OCI-LY7 (cell line): Measurements from ENCODE around the gene TTF1. TPM values are rescaled to one million over a fixed set of nuclear protein-coding genes. Genes with fewer than 3 reads are reported as not detected.

Experiments
- BruUV-seq: library from RNA; stranded (reverse); fragments of 400-500 nt; replicated peaks from 2 replicates; lab custom pipeline; 2021; lab: Mats Ljungman, UMichigan
- CTCF ChIA-PET: fragments of 300-600 bp; sonication (Branson Sonifier 250); formaldehyde crosslinking; loops from one replicate; lab custom pipeline; 2022; ENCODE audit warnings: antibody characterized with exemption; ENCODE audit not compliant: unreplicated experiment; lab: Charles Lee
- POLR2A ChIA-PET: fragments of 300-600 bp; sonication (Branson Sonifier 250); formaldehyde crosslinking; loops from one replicate; lab custom pipeline; 2022; ENCODE audit warnings: antibody characterized with exemption; lab: Charles Lee
- DNase-seq: peaks from one replicate; pipeline ENCODE4 v3.0.0-alpha.2; 2015; ENCODE audit warnings: low spot score
- H2AFZ ChIP-seq: fragments of 200-600 bp; sonication (generic), shearing (Covaris generic); 2 replicates; pipeline ENCODE4 v1.6.1; 2014; ENCODE audit warnings: mild to moderate bottlenecking, antibody characterized with exemption, low read length, moderate library complexity
- H3K27ac ChIP-seq: fragments of 200-600 bp; sonication (generic); 2 replicates; pipeline ENCODE4 v1.5.1; 2014; ENCODE audit warnings: mixed run types, low read depth, mild to moderate bottlenecking, moderate library complexity, low read length, inconsistent platforms; ENCODE audit not compliant: poor library complexity, severe bottlenecking
- H3K36me3 ChIP-seq: fragments of 200-600 bp; sonication (generic); 2 replicates; pipeline ENCODE4 v1.6.1; 2014; ENCODE audit warnings: mild to moderate bottlenecking, antibody characterized with exemption, low read length, moderate library complexity, mixed read lengths; ENCODE audit not compliant: insufficient read depth
- H3K4me1 ChIP-seq: fragments of 200-600 bp; sonication (generic); 2 replicates; pipeline ENCODE4 v1.5.1; 2014; ENCODE audit warnings: mild to moderate bottlenecking, low read length; ENCODE audit not compliant: insufficient read depth, poor library complexity, severe bottlenecking
- H3K4me2 ChIP-seq: fragments of 200-600 bp; sonication (generic); 2 replicates; pipeline ENCODE4 v1.6.1; 2014; ENCODE audit warnings: mild to moderate bottlenecking, low read length
- H3K4me3 ChIP-seq: fragments of 200-600 bp; sonication (generic); 2 replicates; pipeline ENCODE4 v1.5.1; 2014; ENCODE audit warnings: mild to moderate bottlenecking, low read depth, low read length; ENCODE audit not compliant: poor library complexity, severe bottlenecking
- H3K79me2 ChIP-seq: fragments of 200-600 bp; sonication (generic); 2 replicates; pipeline ENCODE4 v1.6.1; 2016; ENCODE audit warnings: low read depth, mild to moderate bottlenecking, low read length, moderate library complexity, mixed read lengths; ENCODE audit not compliant: insufficient read depth
- H3K9me2 ChIP-seq: fragments of 200-600 bp; sonication (generic); 2 replicates; pipeline ENCODE4 v1.6.1; 2016; ENCODE audit warnings: mild to moderate bottlenecking, low read length, mixed read lengths; ENCODE audit not compliant: insufficient read depth
- H3K9me3 ChIP-seq: fragments of 200-600 bp; sonication (generic); 2 replicates; pipeline ENCODE4 v1.6.1; 2014; ENCODE audit warnings: mild to moderate bottlenecking, mixed run types, low read length, mixed read lengths
- H4K20me1 ChIP-seq: fragments of 200-600 bp; sonication (generic); 2 replicates; pipeline ENCODE4 v1.6.1; 2014; ENCODE audit warnings: mild to moderate bottlenecking, antibody characterized with exemption, low read length, moderate library complexity, mixed read lengths; ENCODE audit not compliant: insufficient read depth
- CTCF ChIP-seq: fragments of 200-600 bp; sonication (generic); conservative IDR thresholded peaks from 2 replicates; pipeline ENCODE4 v1.5.1; 2014; ENCODE audit warnings: mild to moderate bottlenecking, antibody characterized with exemption, low read length, moderate library complexity, mixed read lengths
- EZH2phosphoT487 ChIP-seq: fragments of 200-600 bp; sonication (generic); IDR thresholded peaks from 2 replicates; pipeline ENCODE4 v1.6.1; 2018; ENCODE audit warnings: low read depth, borderline replicate concordance, mild to moderate bottlenecking, mixed run types, antibody characterized with exemption, low read length, moderate library complexity, mixed read lengths
- intact Hi-C: fragments of 100-400 bp; cut with micrococcal nuclease; formaldehyde crosslinking; loops from one replicate; pipeline ENCODE4 v1.10.0; 2022; ENCODE audit not compliant: unreplicated experiment
- total RNA-seq, 2 experiments: library from RNA; depleted of rRNA in 1 of 2; stranded (reverse); fragments of >200 nt in 1 of 2; shearing (Covaris generic) in 1 of 2; gene quantifications; 2 replicates each; pipeline ENCODE4 v1.2.3, GENCODE V29; 2014 to 2022

TTF1 gene
- total RNA-seq, 2 experiments from 2014 or later = 17.8 to 21.2 TPM

- TF ChIP-seq EZH2phosphoT487 = no peak
- no peak for TF ChIP-seq CTCF
- H2AFZ ChIP-seq = peak overlapping the region; percentile 92
- H3K79me2 ChIP-seq = no peaks in the 10 kb centered on the region
- no peaks in the 10 kb centered on the region for H3K9me2 ChIP-seq
- H3K36me3 ChIP-seq = peaks cover 23% of the 10 kb centered on the region
- no peaks in the 10 kb centered on the region for H3K9me3 ChIP-seq
- peak overlapping the region; percentile 29 for H3K4me3 ChIP-seq
- peak overlapping the region; percentile 56 for H3K4me2 ChIP-seq
- H4K20me1 ChIP-seq = no peaks in the 10 kb centered on the region
- ChIA-PET CTCF (interaction anchor here (0.7 to 1.4 kb wide), 4 partner anchors 9 to 21 kb away, joined by 3 to 6 read pairs (median 4); partner anchors contain the start of gene SETX), POLR2A (interaction anchor here (0.6 to 2.4 kb wide), 10 partner anchors 9 to 1568 kb away, joined by 3 to 25 read pairs (median 6); no protein-coding TSS in a partner anchor)
- intact Hi-C loops = no loop called here
- no TSS peak for BruUV-seq
- peak overlapping the region; percentile 51 for H3K27ac ChIP-seq
- DNase-seq = peak; percentile 52
- peaks cover 38% of the 10 kb centered on the region for H3K4me1 ChIP-seq
These were observed 34.2 kb downstream of the TTF1 start for GRCh38 chr9:132372177-132373095.

- H3K27ac ChIP-seq = no peak overlapping the region
- no peak overlapping the region for H3K4me2 ChIP-seq
- TF ChIP-seq CTCF = no peak
- no peak for TF ChIP-seq EZH2phosphoT487
- H3K9me2 ChIP-seq = no peaks in the 10 kb centered on the region
- H2AFZ ChIP-seq = peak overlapping the region; percentile 33; the same call in 1 of the 2 replicates
- POLR2A ChIA-PET = interaction anchor here (1.2 kb wide), 1 partner anchor 12 kb away, joined by 8 read pairs; no protein-coding TSS in a partner anchor
- DNase-seq = no peak
- no peaks in the 10 kb centered on the region for H4K20me1 ChIP-seq
- CTCF ChIA-PET = no interaction called here
- no peak overlapping the region for H3K4me3 ChIP-seq
- intact Hi-C loops = no loop called here
- peaks cover 4% of the 10 kb centered on the region for H3K36me3 ChIP-seq
- peaks cover 45% of the 10 kb centered on the region for H3K4me1 ChIP-seq
- BruUV-seq = no TSS peak
- H3K79me2 ChIP-seq = no peaks in the 10 kb centered on the region
- H3K9me3 ChIP-seq = no peaks in the 10 kb centered on the region
These were observed 36.0 kb downstream of the TTF1 start for GRCh38 chr9:132370592-132370991.

- ChIA-PET CTCF (no interaction called here), POLR2A (interaction anchor here (1.3 kb wide), 1 partner anchor 12 kb away, joined by 7 read pairs; no protein-coding TSS in a partner anchor)
- Histone ChIP-seq H3K4me1 (peaks cover 41% of the 10 kb centered on the region), H3K9me3 (no peaks in the 10 kb centered on the region), H3K4me3 (no peak overlapping the region), H4K20me1 (no peaks in the 10 kb centered on the region), H3K36me3 (no peaks in the 10 kb centered on the region), H3K4me2 (no peak overlapping the region), H3K79me2 (no peaks in the 10 kb centered on the region), H3K27ac (no peak overlapping the region), H3K9me2 (no peaks in the 10 kb centered on the region), H2AFZ (no peak overlapping the region)
- TF ChIP-seq CTCF (no peak), EZH2phosphoT487 (no peak)
- DNase-seq = no peak
- no TSS peak for BruUV-seq
- intact Hi-C loops = no loop called here
These were observed 37.2 kb downstream of the TTF1 start for GRCh38 chr9:132369421-132369820.
